HL-60 (cell line): ENCODE results near the gene MARCHF4.

ENCODE experiments used
- GABPA ChIP-seq: IDR thresholded peaks from 2 replicates; pipeline ENCODE4 v1.6.1; 2012; ENCODE audit warnings: low read depth
- POLR2AphosphoS5 ChIP-seq: IDR thresholded peaks from 2 replicates; pipeline ENCODE4 v1.6.1; 2012; ENCODE audit warnings: low read depth
- SPI1 ChIP-seq: IDR thresholded peaks from 2 replicates; pipeline ENCODE4 v1.6.1; 2012; ENCODE audit warnings: low read depth, mild to moderate bottlenecking, borderline replicate concordance
- TF ChIP-seq, protein P1 (sequence below): IDR thresholded peaks from one replicate; pipeline ENCODE4 v1.5.1; 2011; ENCODE audit warnings: low read length, control low read depth, inconsistent platforms; ENCODE audit not compliant: insufficient read depth
- TF ChIP-seq, protein P2 (sequence below): IDR thresholded peaks from 2 replicates; pipeline ENCODE4 v1.6.1; 2012; ENCODE audit warnings: low read depth; ENCODE audit not compliant: insufficient replicate concordance

DNA sequence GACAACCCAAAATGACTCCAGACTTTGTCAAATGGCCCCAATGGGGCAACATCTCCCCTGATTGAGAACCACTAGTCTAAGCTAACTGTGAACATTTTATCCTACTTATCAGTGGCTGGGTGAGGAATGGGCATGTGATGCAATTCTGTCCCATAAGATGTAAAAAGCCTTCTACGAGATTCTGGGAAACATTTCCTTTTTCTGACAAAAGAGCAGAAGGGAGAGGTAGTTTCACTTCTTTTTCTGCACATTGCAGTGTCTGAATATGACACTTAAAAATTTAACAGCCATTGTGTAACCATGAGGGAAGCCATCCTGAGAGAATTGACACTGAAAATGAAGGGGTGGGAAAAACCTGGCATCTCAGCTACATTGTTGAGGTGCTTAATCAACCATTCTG lies 17.3 kb upstream of the MARCHF4 start:
- TF ChIP-seq, protein P1, sequence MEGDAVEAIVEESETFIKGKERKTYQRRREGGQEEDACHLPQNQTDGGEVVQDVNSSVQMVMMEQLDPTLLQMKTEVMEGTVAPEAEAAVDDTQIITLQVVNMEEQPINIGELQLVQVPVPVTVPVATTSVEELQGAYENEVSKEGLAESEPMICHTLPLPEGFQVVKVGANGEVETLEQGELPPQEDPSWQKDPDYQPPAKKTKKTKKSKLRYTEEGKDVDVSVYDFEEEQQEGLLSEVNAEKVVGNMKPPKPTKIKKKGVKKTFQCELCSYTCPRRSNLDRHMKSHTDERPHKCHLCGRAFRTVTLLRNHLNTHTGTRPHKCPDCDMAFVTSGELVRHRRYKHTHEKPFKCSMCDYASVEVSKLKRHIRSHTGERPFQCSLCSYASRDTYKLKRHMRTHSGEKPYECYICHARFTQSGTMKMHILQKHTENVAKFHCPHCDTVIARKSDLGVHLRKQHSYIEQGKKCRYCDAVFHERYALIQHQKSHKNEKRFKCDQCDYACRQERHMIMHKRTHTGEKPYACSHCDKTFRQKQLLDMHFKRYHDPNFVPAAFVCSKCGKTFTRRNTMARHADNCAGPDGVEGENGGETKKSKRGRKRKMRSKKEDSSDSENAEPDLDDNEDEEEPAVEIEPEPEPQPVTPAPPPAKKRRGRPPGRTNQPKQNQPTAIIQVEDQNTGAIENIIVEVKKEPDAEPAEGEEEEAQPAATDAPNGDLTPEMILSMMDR: no peak
- TF ChIP-seq SPI1 (no peak), POLR2AphosphoS5 (no peak), GABPA (no peak)
- TF ChIP-seq, protein P2, sequence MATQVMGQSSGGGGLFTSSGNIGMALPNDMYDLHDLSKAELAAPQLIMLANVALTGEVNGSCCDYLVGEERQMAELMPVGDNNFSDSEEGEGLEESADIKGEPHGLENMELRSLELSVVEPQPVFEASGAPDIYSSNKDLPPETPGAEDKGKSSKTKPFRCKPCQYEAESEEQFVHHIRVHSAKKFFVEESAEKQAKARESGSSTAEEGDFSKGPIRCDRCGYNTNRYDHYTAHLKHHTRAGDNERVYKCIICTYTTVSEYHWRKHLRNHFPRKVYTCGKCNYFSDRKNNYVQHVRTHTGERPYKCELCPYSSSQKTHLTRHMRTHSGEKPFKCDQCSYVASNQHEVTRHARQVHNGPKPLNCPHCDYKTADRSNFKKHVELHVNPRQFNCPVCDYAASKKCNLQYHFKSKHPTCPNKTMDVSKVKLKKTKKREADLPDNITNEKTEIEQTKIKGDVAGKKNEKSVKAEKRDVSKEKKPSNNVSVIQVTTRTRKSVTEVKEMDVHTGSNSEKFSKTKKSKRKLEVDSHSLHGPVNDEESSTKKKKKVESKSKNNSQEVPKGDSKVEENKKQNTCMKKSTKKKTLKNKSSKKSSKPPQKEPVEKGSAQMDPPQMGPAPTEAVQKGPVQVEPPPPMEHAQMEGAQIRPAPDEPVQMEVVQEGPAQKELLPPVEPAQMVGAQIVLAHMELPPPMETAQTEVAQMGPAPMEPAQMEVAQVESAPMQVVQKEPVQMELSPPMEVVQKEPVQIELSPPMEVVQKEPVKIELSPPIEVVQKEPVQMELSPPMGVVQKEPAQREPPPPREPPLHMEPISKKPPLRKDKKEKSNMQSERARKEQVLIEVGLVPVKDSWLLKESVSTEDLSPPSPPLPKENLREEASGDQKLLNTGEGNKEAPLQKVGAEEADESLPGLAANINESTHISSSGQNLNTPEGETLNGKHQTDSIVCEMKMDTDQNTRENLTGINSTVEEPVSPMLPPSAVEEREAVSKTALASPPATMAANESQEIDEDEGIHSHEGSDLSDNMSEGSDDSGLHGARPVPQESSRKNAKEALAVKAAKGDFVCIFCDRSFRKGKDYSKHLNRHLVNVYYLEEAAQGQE: no peak
